Activated CD4-positive, alpha-beta T cell treated with anti-CD3 and anti-CD28 coated beads, Interleukin-2, amount 50 U/mL, for 4 hours (primary cell): ENCODE results near the gene ADAMTS9.

Experiments
- DNase-seq, 2 experiments: peaks; one replicate each; pipeline ENCODE4 v3.0.0-alpha.2; 2020

The ADAMTS9 gene

GRCh38 chr3:64687781-64688604 lies at the start of gene ADAMTS9:
Gene ADAMTS9, minus strand, starts transcription at chr3:64688000. Its CDS starts 343 bp downstream, at chr3:64687657.
- DNase-seq, result no peak

- no peak for DNase-seq
Observed at GRCh38 chr3:64732576-64732975, 44.8 kb upstream of the ADAMTS9 start.

- no peak for DNase-seq
Observed at GRCh38 chr3:64730681-64731080, 42.9 kb upstream of the ADAMTS9 start.

DNA sequence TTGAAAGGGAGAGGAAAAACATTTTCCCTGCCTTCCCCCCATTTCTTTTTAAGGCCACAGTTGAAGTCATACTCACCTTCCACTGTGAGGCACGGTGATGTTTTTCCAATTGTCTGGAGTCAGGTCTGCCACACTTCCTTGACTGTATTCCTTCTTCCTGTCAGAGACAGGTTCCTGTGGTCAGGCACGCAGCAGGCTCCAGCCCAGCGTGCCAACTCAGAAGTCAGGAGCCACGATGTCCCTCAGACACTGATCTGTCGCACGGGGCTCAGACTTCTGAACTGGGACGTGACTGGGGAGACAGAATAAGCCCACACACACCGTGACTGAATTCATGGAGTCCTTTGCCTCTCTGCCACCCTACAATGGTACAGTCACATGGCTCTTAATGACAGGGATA lies 41.2 kb upstream of the ADAMTS9 start:
- DNase-seq, result no peak

- no peak for DNase-seq
Observed at GRCh38 chr3:64728428-64728827, 40.6 kb upstream of the ADAMTS9 start.

DNA sequence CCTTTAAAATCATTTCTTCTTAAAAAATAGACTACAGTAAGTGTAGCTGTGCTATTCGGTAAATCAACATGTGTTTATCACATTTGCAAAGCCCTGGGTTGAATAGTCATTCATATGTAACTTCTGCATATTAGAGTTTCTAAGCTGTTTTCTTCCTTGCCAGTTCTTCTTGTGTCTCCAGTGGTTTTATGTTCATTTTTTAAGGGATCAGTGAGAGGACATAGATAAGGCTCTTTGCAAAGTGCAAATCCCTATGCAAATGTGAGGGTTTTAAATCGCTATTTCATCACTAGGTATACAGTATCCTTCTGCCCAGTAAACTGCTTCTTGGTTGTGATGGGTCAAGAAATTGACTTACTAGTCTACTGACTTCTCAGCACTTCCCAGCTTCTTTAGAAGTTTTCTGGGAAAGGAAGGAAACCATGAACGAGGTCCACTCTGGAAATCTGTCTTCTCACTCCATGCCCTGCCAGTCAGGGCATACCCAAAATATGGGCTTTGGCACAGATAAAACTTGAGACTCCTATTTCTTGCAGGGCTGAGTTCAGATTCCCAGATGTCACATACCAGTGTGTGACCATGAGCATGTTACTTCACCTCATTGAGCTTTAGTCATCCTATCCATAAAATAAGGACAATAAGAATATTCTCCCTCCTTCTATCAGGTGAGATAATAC lies 38.8 kb upstream of the ADAMTS9 start:
- DNase-seq, result no peak

- DNase-seq, result no peak
Observed at GRCh38 chr3:64718976-64719375, 31.2 kb upstream of the ADAMTS9 start.

- DNase-seq, result no peak
Observed at GRCh38 chr3:64717872-64718613, 30.2 kb upstream of the ADAMTS9 start.

DNA sequence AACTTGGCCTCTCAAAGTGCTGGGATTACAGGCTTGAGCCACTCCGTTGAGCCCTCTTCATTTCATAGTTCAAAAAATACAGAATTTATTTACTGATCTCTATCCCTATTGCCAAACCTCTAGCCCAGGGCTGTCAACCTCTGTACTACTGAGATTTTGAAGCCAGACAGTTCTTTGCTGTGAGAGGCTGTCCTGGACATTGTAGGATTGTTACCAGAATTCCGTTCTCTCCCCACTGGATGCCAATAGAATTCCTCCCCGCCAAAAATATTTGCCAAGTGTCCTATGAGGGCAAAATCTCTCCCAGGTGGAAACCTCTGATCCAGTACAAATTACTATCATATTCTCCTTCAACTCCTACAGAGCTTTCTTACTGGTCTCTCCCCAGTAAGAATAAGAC lies 29.6 kb upstream of the ADAMTS9 start:
- DNase-seq, result no peak

DNA sequence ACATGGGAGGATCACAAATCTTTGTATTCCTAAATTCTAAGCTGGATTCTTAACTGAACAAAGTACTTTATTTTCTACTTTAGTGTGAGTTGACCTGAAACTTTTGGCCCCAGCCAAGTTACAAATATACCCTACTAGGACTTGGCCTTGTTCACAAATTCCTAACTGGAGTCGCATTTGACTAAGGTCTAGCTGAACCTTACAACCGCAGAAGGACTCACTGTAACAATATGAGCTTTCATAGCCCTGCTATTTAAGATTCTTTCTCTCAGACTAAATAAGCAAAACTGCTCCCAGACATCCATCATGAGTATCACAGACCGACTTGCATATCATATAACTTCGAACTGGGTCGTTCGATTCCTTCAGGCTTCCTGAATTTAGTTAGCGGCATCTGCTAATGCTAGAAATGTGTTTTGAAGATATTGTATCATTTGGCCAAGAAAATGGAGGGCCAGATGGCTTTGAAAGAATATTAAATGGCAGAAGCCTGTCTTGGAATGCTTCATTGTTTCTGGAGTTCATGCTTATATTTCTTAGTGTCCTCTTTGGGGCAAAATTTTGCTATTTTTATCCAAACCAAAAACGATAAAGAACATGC lies 28.4 kb upstream of the ADAMTS9 start:
- no peak for DNase-seq

DNA sequence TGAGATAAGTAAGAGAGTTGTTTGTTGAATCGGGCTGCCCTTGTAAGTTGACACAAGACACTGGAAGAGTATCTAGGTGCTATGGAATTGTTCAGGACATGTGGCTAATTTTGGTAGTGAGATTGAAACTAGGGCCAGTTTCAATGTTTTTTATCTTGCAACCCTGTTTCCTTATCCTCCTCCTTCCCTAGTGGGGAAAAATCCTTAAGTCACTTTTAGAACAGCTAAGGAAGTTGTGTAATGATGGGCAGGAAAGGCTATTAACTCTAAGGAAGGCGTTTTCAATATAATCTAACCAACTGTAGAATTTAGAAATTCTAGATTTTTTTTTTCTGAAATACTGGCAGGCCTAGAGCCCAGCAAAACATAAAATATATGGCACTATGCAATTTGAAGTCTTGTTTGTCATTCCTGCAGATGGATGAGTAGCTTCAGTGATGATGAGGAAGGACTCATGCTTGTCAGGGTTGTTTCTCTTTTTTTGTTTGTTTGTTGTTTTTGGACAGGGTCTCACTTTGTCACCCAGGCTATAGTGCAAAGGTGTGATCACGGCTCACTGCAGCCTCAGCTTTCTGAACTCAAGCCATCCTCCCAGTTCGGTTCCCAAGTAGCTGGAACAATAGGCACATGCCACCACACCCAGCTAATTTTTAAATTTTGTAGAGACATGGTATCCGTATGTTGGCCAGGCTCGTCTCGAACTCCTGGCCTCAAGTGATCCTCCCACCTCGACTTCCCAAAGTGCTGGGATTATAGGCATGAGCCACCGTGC lies 27.6 kb upstream of the ADAMTS9 start:
- no peak for DNase-seq

- no peak for DNase-seq
Observed at GRCh38 chr3:64708456-64708855, 20.7 kb upstream of the ADAMTS9 start.

- no peak for DNase-seq
Observed at GRCh38 chr3:64705946-64706345, 18.1 kb upstream of the ADAMTS9 start.

DNA sequence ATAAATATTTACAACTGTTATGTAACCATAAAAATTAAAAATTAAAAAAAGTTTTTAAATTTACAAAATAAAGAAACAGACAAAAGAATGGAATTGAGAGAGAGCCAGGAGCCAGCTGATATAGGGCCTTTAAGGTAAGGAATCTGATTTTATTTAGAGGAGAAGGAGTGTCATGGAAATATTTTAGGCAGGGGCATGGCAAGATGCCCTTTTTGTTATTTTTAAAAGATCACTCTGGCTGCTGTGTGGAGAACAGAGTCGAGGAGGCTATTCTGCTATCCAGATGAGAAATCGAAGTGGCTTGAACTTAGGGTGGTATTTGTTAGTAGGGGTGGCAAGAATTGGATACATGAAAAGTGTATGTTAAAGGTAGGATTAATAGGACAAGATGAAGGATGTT lies 9.1 kb upstream of the ADAMTS9 start:
- no peak for DNase-seq

DNA sequence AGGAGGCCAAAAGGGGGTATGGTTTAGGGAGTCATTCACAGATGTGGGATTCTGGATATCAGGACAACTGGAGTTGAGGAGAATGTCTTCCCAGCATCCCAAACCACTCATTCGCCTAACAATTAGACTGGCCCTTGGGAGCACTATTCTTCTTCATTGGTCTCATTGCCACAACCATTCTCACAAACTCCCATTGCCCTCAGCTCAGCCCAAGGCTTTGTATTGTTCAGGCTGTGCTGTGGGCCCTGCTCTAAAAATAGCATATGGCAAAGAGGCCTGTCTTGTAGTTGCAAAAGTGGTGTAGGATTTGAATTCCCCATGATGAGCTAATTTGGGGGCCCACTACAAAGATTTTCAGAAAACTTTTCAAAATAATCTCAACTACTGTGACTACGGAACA lies 6.3 kb upstream of the ADAMTS9 start:
- DNase-seq, result no peak

DNA sequence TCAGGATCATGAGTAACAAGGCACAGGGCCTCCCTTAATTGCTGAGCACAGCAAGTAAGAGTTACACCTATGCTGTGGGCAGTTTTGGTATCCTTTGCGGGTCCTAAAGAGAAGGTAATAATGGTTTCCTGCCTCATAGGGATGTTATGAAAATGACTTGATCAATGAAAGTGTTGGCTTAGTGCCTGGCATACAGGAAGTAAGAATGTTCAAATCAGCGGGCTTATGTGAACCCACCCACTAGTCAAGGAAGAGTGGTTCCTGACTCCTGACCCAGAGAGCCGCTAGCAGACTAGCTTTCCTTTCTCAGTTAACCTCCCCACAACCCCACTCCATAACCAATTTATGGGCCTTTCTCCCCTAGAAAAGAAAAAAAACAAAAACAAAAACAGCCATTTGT lies 5.2 kb upstream of the ADAMTS9 start:
- DNase-seq, result no peak

GRCh38 chr3:64691051-64691450 lies 3.3 kb upstream of the ADAMTS9 start:
- no peak for DNase-seq

- DNase-seq, result no peak
Observed at GRCh38 chr3:64687086-64687780, 567 bp downstream of the ADAMTS9 start.

DNA sequence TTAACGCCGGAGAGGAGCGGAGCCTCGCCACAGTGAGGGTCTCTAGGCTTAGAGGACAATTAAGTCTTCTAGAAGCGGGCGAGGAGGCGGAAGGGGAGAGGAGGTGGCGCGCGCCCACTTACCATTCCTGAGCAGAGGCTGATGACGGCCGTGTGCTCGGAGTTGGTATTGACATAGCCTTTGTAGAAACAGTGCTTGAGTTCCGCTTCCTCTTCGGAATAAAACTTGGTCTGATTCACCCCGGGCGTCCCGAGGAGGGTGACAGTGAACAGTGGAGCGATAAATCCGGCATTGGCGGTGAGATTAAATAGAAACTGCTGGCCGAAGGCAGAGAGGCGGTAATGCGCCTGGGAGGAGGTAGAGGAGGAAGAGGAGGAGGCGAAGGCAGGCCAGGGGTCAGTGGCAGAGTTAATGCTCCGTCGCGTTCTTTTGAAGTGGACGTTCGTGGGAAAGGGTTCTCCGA lies 1.3 kb downstream of the ADAMTS9 start:
- DNase-seq, result no peak

- no peak for DNase-seq
Observed at GRCh38 chr3:64685800-64686445, 1.9 kb downstream of the ADAMTS9 start.

DNA sequence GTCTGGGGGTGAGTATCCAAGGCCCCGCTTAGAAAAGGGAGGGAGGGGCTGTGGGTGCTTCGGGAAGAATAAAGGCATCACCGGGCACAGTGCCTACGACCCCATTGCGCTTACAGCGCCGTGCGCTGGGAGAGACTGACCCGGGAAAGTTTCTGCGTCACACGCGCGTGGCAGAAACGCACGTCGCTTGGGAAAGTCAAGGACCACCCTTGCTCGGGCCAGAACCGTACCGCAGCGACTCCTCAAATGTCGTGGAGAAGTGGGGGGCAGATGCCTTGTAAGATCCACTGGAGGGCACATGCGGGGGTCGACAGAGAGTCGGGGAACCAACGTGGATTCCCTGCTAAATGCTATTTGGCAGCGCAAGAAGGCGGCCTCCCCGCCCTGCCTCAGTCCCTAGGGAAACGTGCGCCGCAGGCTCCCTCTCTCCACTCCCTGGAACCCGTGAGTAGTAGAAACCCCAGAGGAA lies 2.4 kb downstream of the ADAMTS9 start:
- DNase-seq, result no peak
